Prostate gland (tissue), 2 donors: ENCODE measurements around the gene UPF1. TPM values are rescaled to one million over a fixed set of nuclear protein-coding genes. Genes with fewer than 3 reads are reported as not detected.
A peak's percentile ranks its signal among the peaks of the same experiment; 100 is the strongest.

Experiments used
- DNase-seq: peaks from one replicate; pipeline ENCODE4 v3.0.0-alpha.2; 2019; ENCODE audit warnings: low spot score
- H3K27ac ChIP-seq, 2 donors: fragments of 200-600 bp; sonication (generic); 2 replicates each; pipeline ENCODE4 v1.5.1; 2017 to 2019
- H3K27me3 ChIP-seq: fragments of 200-600 bp; sonication (generic); replicated peaks from 2 replicates; pipeline ENCODE4 v1.5.1; 2019; ENCODE audit not compliant: insufficient read depth
- H3K36me3 ChIP-seq, 2 donors: fragments of 200-600 bp; sonication (generic); 1 replicate in 1 of 2; 2 replicates in 1 of 2; pipeline versions ENCODE4 v1.5.1 to v1.8.1; 2017 to 2019
- H3K4me1 ChIP-seq: fragments of 200-600 bp; sonication (generic); replicated peaks from 2 replicates; pipeline ENCODE4 v1.5.1; 2019
- H3K4me3 ChIP-seq, 2 donors: fragments of 200-600 bp; sonication (generic); 2 replicates each; pipeline ENCODE4 v1.5.1; 2017 to 2019
- H3K9me3 ChIP-seq: fragments of 200-600 bp; sonication (generic); 2 replicates; pipeline ENCODE4 v1.5.1; 2017
- POLR2A ChIP-seq: fragments of 450-650 bp; IDR thresholded peaks from one replicate; pipeline ENCODE4 v1.6.1; 2016; ENCODE audit warnings: antibody characterized with exemption, mild to moderate bottlenecking
- POLR2AphosphoS5 ChIP-seq: sonication (generic); formaldehyde crosslinking; IDR thresholded peaks from one replicate; pipeline ENCODE4 v1.6.1; 2017; ENCODE audit warnings: antibody characterized with exemption
- WGBS: methylation state at CpG from one replicate; pipeline ENCODE4 v1.1.5; 2018; 5-methylcytosine and 5-hydroxymethylcytosine counted together
- intact Hi-C: fragments of 100-400 bp; cut with DNase I; formaldehyde crosslinking; loops from one replicate; pipeline ENCODE4 v1.14.2; 2022
- total RNA-seq, 2 donors: library from RNA; depleted of rRNA; stranded (reverse); fragments of >200 nt; gene quantifications; one replicate each; pipeline ENCODE4 v1.1.0, GENCODE V29; 2016
- TF ChIP-seq, protein P1 (sequence below), 4 experiments: fragments of 200-600 bp in 2 of 4; fragments of 450-650 bp in 2 of 4; sonication (generic) in 2 of 4; IDR thresholded peaks; 1 replicate in 3 of 4; 2 replicates in 1 of 4; pipeline ENCODE4 v1.5.1; 2016 to 2019; ENCODE audit warnings: antibody characterized with exemption in 4 of 4, mild to moderate bottlenecking in 2 of 4, moderate library complexity in 2 of 4

Gene UPF1
- total RNA-seq, 2 donors from 2014 or later = 105 to 171 TPM

- peaks cover 1% of the 10 kb centered on the region for H3K4me1 ChIP-seq
- H3K36me3 ChIP-seq = no peaks in the 10 kb centered on the region
- H3K4me3 ChIP-seq = no peak overlapping the region
- 88% methylated on average over 10 of the region's 10 CpGs for WGBS
- TF ChIP-seq, protein P1, sequence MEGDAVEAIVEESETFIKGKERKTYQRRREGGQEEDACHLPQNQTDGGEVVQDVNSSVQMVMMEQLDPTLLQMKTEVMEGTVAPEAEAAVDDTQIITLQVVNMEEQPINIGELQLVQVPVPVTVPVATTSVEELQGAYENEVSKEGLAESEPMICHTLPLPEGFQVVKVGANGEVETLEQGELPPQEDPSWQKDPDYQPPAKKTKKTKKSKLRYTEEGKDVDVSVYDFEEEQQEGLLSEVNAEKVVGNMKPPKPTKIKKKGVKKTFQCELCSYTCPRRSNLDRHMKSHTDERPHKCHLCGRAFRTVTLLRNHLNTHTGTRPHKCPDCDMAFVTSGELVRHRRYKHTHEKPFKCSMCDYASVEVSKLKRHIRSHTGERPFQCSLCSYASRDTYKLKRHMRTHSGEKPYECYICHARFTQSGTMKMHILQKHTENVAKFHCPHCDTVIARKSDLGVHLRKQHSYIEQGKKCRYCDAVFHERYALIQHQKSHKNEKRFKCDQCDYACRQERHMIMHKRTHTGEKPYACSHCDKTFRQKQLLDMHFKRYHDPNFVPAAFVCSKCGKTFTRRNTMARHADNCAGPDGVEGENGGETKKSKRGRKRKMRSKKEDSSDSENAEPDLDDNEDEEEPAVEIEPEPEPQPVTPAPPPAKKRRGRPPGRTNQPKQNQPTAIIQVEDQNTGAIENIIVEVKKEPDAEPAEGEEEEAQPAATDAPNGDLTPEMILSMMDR (IDR thresholded peaks at IDR 0.05) = no peak
- TF ChIP-seq POLR2AphosphoS5 (no peak), POLR2A (no peak)
- no peaks in the 10 kb centered on the region for H3K27me3 ChIP-seq
- no peaks in the 10 kb centered on the region for H3K9me3 ChIP-seq
- no peak for DNase-seq
- intact Hi-C loops = no loop called here
- no peak overlapping the region for H3K27ac ChIP-seq
Observed at GRCh38 chr19:18889949-18890745, 58.4 kb downstream of the UPF1 start.

- Histone ChIP-seq H3K36me3 (no peaks in the 10 kb centered on the region), H3K4me1 (peaks cover 4% of the 10 kb centered on the region), H3K9me3 (no peaks in the 10 kb centered on the region), H3K4me3 (no peak overlapping the region), H3K27ac (no peak overlapping the region), H3K27me3 (no peaks in the 10 kb centered on the region)
- 44% methylated on average over 14 of the region's 18 CpGs for WGBS
- DNase-seq = no peak
- intact Hi-C loops = no loop called here
- no peak for TF ChIP-seq POLR2AphosphoS5
- TF ChIP-seq, protein P1 (IDR thresholded peaks at IDR 0.05) = no peak
- TF ChIP-seq POLR2A = no peak
Observed at GRCh38 chr19:18893587-18894253, 62.0 kb downstream of the UPF1 start.

DNA sequence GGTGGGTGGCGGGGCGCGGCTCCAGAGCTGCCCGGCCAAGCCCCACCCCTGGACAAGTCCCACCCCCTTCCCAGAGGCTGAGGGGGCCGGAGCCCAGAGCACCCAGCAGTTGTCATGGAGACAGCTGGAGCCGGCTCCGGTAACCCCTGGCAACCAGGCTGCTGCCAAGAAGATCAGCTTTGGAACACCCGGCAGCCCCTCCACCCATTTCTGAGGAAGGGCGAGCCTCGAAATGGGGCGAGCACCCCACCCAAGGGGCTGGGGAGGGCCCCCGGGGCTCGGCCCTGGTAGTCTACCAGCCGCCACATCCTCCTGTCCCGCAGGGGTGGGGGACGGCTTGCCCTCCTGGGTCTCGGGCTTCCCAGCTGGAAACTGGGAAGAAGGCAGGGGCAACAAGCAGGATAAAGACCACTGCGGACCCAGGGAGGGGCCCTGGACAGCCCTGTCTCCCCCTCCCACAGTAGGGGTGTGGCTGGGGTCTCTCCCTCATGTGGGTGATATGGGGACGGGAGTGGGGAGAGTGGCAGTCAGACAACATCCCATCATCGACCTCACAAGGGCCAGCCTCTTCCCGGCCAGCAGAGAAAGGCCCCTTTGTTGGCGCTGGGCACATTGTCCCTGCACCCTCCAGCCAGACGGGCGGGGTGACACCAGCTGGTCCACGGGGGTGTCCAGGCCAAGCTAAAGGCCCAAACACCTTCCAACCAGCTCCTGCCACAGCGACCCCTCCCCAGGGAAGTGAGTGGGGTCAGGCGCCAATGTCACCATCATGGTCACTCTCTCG lies 62.7 kb downstream of the UPF1 start:
- H3K36me3 ChIP-seq = no peaks in the 10 kb centered on the region
- DNase-seq = no peak
- peaks cover 4% of the 10 kb centered on the region for H3K4me1 ChIP-seq
- 3% methylated on average over 13 of the region's 28 CpGs for WGBS
- no peaks in the 10 kb centered on the region for H3K27me3 ChIP-seq
- H3K9me3 ChIP-seq = no peaks in the 10 kb centered on the region
- H3K27ac ChIP-seq = no peak overlapping the region
- no peak overlapping the region for H3K4me3 ChIP-seq
- intact Hi-C loops = no loop called here
- TF ChIP-seq POLR2AphosphoS5 (no peak), POLR2A (no peak)
- TF ChIP-seq, protein P1 (IDR thresholded peaks at IDR 0.05) = no peak

DNA sequence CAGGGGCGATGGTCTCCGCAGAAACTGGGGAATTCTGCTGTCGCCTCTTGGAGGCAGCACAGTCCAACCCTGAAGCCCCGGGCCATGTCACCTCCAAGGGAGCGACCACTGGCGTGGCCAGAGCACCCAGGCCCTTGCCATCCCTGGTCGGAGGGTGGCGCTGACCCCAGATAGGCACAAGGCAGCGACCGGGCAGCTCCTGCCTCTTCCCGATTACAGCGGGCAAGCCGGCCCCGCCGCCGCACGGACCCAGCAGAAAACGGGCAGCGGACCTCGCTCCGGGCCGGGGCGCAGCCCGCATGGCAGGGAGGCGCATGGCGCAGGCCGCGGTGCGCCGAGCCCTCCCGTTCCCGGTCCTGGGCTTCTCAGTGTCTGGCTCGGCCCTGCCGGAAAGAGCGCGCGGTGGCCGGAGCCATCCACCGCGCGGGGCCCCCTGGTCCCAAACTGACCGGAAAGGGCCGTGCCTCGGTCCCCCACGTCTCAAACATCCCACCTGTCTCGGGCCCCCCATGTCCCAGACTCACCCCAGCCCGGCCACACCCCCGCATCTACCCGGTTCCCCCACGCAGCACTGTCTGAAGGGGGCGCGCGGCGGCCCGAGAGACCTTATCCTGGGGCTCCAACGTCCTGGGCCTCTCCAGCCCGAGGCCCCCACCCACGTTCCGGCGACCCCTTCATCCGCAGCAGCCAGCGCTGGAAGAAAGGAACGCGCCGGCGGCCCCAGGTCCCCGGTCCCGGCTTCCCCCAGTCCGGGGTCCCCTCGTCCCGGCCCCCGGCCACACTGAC lies 63.5 kb downstream of the UPF1 start:
- H3K4me3 ChIP-seq = peak overlapping the region; percentile 8 to 29
- H3K27ac ChIP-seq = no peak overlapping the region
- intact Hi-C loops = no loop called here
- H3K27me3 ChIP-seq = no peaks in the 10 kb centered on the region
- peaks cover 0 to 4% of the 10 kb centered on the region in 2 donors for H3K36me3 ChIP-seq
- no peak for TF ChIP-seq POLR2A
- TF ChIP-seq, protein P1 (IDR thresholded peaks at IDR 0.05) = peak in 1 of 4 experiments; percentile 22
- H3K9me3 ChIP-seq = no peaks in the 10 kb centered on the region
- DNase-seq = no peak
- WGBS = 2% methylated on average over 44 of the region's 72 CpGs
- peaks cover 4% of the 10 kb centered on the region for H3K4me1 ChIP-seq
